B cell (primary cell): ENCODE results near the gene AASDHPPT.

Source experiments
- EZH2 ChIP-seq: IDR thresholded peaks from 2 replicates; pipeline ENCODE4 v1.6.1; 2012; ENCODE audit warnings: borderline replicate concordance, low read depth, mild to moderate bottlenecking, moderate library complexity, low read length; ENCODE audit not compliant: insufficient read depth, poor library complexity, severe bottlenecking
- TF ChIP-seq, protein P1 (sequence below): fragments of 200-600 bp; IDR thresholded peaks from one replicate; pipeline ENCODE4 v1.8.0; 2022; ENCODE audit warnings: antibody characterized with exemption, mild to moderate bottlenecking

DNA sequence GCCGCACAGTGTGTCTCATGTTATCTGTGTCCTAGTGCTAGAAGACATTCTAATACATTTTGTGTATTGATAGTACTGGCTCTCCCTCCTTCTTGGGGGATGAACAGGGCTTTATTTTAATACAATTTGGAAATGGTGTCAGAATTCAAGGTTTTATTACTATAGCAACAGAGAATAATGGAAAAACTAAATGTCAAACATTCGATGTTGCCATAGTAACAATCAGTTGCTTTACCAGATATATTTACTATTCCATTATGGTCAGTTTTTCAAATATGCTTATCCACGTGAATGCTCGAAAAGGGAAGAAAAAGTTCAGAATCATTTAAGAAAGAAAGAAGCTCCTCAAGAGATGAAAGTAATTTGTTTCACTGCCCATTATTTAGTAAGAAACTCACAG, 46.9 kb upstream of the AASDHPPT start:
- TF ChIP-seq, protein P1, sequence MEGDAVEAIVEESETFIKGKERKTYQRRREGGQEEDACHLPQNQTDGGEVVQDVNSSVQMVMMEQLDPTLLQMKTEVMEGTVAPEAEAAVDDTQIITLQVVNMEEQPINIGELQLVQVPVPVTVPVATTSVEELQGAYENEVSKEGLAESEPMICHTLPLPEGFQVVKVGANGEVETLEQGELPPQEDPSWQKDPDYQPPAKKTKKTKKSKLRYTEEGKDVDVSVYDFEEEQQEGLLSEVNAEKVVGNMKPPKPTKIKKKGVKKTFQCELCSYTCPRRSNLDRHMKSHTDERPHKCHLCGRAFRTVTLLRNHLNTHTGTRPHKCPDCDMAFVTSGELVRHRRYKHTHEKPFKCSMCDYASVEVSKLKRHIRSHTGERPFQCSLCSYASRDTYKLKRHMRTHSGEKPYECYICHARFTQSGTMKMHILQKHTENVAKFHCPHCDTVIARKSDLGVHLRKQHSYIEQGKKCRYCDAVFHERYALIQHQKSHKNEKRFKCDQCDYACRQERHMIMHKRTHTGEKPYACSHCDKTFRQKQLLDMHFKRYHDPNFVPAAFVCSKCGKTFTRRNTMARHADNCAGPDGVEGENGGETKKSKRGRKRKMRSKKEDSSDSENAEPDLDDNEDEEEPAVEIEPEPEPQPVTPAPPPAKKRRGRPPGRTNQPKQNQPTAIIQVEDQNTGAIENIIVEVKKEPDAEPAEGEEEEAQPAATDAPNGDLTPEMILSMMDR, result no peak
- TF ChIP-seq EZH2, result no peak
